SK-N-SH (cell line): Measurements from ENCODE around the gene CPPED1. TPM values are rescaled to one million over a fixed set of nuclear protein-coding genes. Genes with fewer than 3 reads are reported as not detected.
A peak's percentile ranks its signal among the peaks of the same experiment; 100 is the strongest.

Experiments used
- CTCF ChIA-PET: fragments of 300-600, 350-600 bp; formaldehyde crosslinking; extraction: SDS; loops from one replicate; lab custom pipeline; 2021; lab: Yijun Ruan, JAX
- POLR2A ChIA-PET: fragments of 350-600 bp; sonication (Branson Sonifier 250); formaldehyde crosslinking; extraction: SDS; loops from one replicate; lab custom pipeline; 2020; ENCODE audit warnings: antibody characterized with exemption, inconsistent platforms; lab: Yijun Ruan, JAX
- DNase-seq: peaks from one replicate; pipeline ENCODE4 v3.0.0; 2012
- H2AFZ ChIP-seq: fragments of 200-600 bp; sonication (generic); 2 replicates; pipeline ENCODE4 v1.8.1; 2016; ENCODE audit warnings: antibody characterized with exemption, mild to moderate bottlenecking, low read depth
- H3F3A ChIP-seq: fragments of 200-600 bp; sonication (generic); replicated peaks from 2 replicates; pipeline ENCODE3; 2016; ENCODE audit warnings: antibody characterized with exemption, mild to moderate bottlenecking; ENCODE audit not compliant: insufficient read depth
- H3K27ac ChIP-seq, 2 experiments: fragments of 200-500 bp in 1 of 2; fragments of 200-600 bp in 1 of 2; sonication (Bioruptor generic) in 1 of 2; sonication (generic), shearing (Covaris generic) in 1 of 2; 2 replicates each; pipeline versions ENCODE4 v1.5.1 to v1.6.1; 2014 to 2016; ENCODE audit warnings: low read depth in 2 of 2, inconsistent platforms in 1 of 2, low read length in 1 of 2, mild to moderate bottlenecking in 1 of 2, mixed read lengths in 1 of 2
- H3K27me3 ChIP-seq: fragments of 200-600 bp; sonication (generic), shearing (Covaris generic); 2 replicates; pipeline ENCODE4 v1.6.1; 2016; ENCODE audit warnings: mixed run types; ENCODE audit not compliant: insufficient read depth
- H3K36me3 ChIP-seq, 2 experiments: fragments of 200-500 bp in 1 of 2; fragments of 200-600 bp in 1 of 2; sonication (Bioruptor generic) in 1 of 2; sonication (generic) in 1 of 2; replicated peaks in 1 of 2; 2 replicates each; pipeline versions ENCODE3 to v1.5.1; 2014 to 2016; ENCODE audit warnings: low read length in 1 of 2, mild to moderate bottlenecking in 1 of 2; ENCODE audit not compliant: insufficient read depth in 2 of 2, control insufficient read depth in 1 of 2
- H3K4me1 ChIP-seq, 2 experiments: fragments of 200-500 bp in 1 of 2; fragments of 200-600 bp in 1 of 2; sonication (Bioruptor generic) in 1 of 2; sonication (generic), shearing (Covaris generic) in 1 of 2; 2 replicates each; pipeline versions ENCODE4 v1.5.1 to v1.6.1; 2014 to 2016; ENCODE audit warnings: low read depth in 1 of 2, low read length in 1 of 2, mixed run types in 1 of 2; ENCODE audit not compliant: insufficient read depth in 2 of 2, control insufficient read depth in 1 of 2
- H3K4me2 ChIP-seq: fragments of 200-600 bp; sonication (generic), shearing (Covaris generic); 2 replicates; pipeline ENCODE4 v1.6.1; 2017; ENCODE audit warnings: mixed run types
- H3K4me3 ChIP-seq, 2 experiments: fragments of 200-500 bp in 1 of 2; fragments of 200-600 bp in 1 of 2; sonication (Bioruptor generic) in 1 of 2; sonication (generic), shearing (Covaris generic) in 1 of 2; 2 replicates each; pipeline versions ENCODE4 v1.5.1 to v1.8.1; 2014 to 2016; ENCODE audit warnings: low read depth in 2 of 2, inconsistent platforms in 1 of 2, low read length in 1 of 2, mild to moderate bottlenecking in 1 of 2, mixed read lengths in 1 of 2, moderate library complexity in 1 of 2
- H3K79me2 ChIP-seq: fragments of 200-600 bp; sonication (generic); 2 replicates; pipeline ENCODE4 v1.8.1; 2017; ENCODE audit warnings: mild to moderate bottlenecking; ENCODE audit not compliant: insufficient read depth
- H3K9ac ChIP-seq: fragments of 200-600 bp; sonication (generic); 2 replicates; pipeline ENCODE4 v1.6.1; 2017; ENCODE audit warnings: mixed run types
- H3K9me2 ChIP-seq: fragments of 200-600 bp; sonication (generic); 2 replicates; pipeline ENCODE4 v1.6.1; 2017; ENCODE audit warnings: mixed run types
- H3K9me3 ChIP-seq: fragments of 200-600 bp; sonication (generic); 2 replicates; pipeline ENCODE4 v1.6.1; 2017; ENCODE audit warnings: mixed run types, mild to moderate bottlenecking, moderate library complexity
- H4K20me1 ChIP-seq: fragments of 200-600 bp; sonication (generic); 2 replicates; pipeline ENCODE4 v1.6.1; 2017; ENCODE audit warnings: mild to moderate bottlenecking, mixed run types; ENCODE audit not compliant: insufficient read depth
- CHD2 ChIP-seq: fragments of 150-350 bp; IDR thresholded peaks from 2 replicates; pipeline ENCODE4 v1.6.1; 2018; ENCODE audit warnings: low read length; ENCODE audit not compliant: partially characterized antibody
- EZH2phosphoT487 ChIP-seq: fragments of 200-600 bp; sonication (generic); IDR thresholded peaks from 2 replicates; pipeline ENCODE4 v1.6.1; 2017; ENCODE audit warnings: low read depth, mixed run types, mild to moderate bottlenecking, antibody characterized with exemption, moderate library complexity, borderline replicate concordance
- FOSL2 ChIP-seq: IDR thresholded peaks from 2 replicates; pipeline ENCODE4 v1.4.0; 2012; ENCODE audit warnings: low read depth, mild to moderate bottlenecking, moderate library complexity, borderline replicate concordance
- GABPA ChIP-seq: IDR thresholded peaks from 2 replicates; pipeline ENCODE4 v1.4.0; 2012; ENCODE audit warnings: low read depth, mild to moderate bottlenecking
- NFIC ChIP-seq: IDR thresholded peaks from 2 replicates; pipeline ENCODE4 v1.4.0; 2012; ENCODE audit warnings: borderline replicate concordance
- NRF1 ChIP-seq: IDR thresholded peaks from 2 replicates; pipeline ENCODE4 v1.6.1; 2012; ENCODE audit warnings: low read depth, mild to moderate bottlenecking, low read length
- PBX3 ChIP-seq: IDR thresholded peaks from 2 replicates; pipeline ENCODE4; 2012
- RAD21 ChIP-seq: IDR thresholded peaks from 2 replicates; pipeline ENCODE4 v1.6.1; 2012; ENCODE audit warnings: mild to moderate bottlenecking, low read length
- REST ChIP-seq: IDR thresholded peaks from 2 replicates; pipeline ENCODE4 v1.6.1; 2012; ENCODE audit warnings: mild to moderate bottlenecking, low read depth, low read length, moderate library complexity
- RFX5 ChIP-seq: IDR thresholded peaks from 2 replicates; pipeline ENCODE4 v1.6.1; 2012; ENCODE audit warnings: mild to moderate bottlenecking, improper control_type of control experiment, low read length
- SMC3 ChIP-seq: IDR thresholded peaks from 2 replicates; pipeline ENCODE4 v1.6.1; 2012; ENCODE audit warnings: low read depth, low read length, improper control_type of control experiment
- YY1 ChIP-seq: IDR thresholded peaks from 2 replicates; pipeline ENCODE4 v1.4.0; 2012; ENCODE audit warnings: low read depth, mild to moderate bottlenecking
- ZBTB33 ChIP-seq: IDR thresholded peaks from 2 replicates; pipeline ENCODE4 v1.4.0; 2012; ENCODE audit warnings: low read depth, borderline replicate concordance
- WGBS: methylation state at CpG from one replicate; pipeline ENCODE4 v1.1.6; 2017; ENCODE audit warnings: low lambda C conversion rate; 5-methylcytosine and 5-hydroxymethylcytosine counted together
- polyA plus RNA-seq, 3 experiments: library from polyadenylated mRNA; depleted of rRNA; stranded (reverse); fragments of >200 nt; gene quantifications; 2 replicates each; pipeline ENCODE4 v1.2.3, GENCODE V29; 2012
- TF ChIP-seq, protein P1 (sequence below): fragments of 200-600 bp; sonication (generic); IDR thresholded peaks from 2 replicates; pipeline ENCODE4 v1.6.1; 2017; ENCODE audit warnings: antibody characterized with exemption, mild to moderate bottlenecking, moderate library complexity
- TF ChIP-seq, protein P2 (sequence below): IDR thresholded peaks from 2 replicates; pipeline ENCODE4 v1.4.0; 2012; ENCODE audit warnings: low read depth
- TF ChIP-seq, protein P3 (sequence below): IDR thresholded peaks from 2 replicates; pipeline ENCODE4 v1.4.0; 2012; ENCODE audit warnings: low read depth, borderline replicate concordance

CPPED1 gene
- polyA plus RNA-seq, 1 of the 3 experiments (the other 2 are of a cell fraction), result 11.9 TPM

- TF ChIP-seq GABPA, result no peak
- no peak for TF ChIP-seq YY1
- TF ChIP-seq RAD21, result no peak
- no peak for TF ChIP-seq RFX5
- no peak for TF ChIP-seq SMC3
- TF ChIP-seq, protein P1, sequence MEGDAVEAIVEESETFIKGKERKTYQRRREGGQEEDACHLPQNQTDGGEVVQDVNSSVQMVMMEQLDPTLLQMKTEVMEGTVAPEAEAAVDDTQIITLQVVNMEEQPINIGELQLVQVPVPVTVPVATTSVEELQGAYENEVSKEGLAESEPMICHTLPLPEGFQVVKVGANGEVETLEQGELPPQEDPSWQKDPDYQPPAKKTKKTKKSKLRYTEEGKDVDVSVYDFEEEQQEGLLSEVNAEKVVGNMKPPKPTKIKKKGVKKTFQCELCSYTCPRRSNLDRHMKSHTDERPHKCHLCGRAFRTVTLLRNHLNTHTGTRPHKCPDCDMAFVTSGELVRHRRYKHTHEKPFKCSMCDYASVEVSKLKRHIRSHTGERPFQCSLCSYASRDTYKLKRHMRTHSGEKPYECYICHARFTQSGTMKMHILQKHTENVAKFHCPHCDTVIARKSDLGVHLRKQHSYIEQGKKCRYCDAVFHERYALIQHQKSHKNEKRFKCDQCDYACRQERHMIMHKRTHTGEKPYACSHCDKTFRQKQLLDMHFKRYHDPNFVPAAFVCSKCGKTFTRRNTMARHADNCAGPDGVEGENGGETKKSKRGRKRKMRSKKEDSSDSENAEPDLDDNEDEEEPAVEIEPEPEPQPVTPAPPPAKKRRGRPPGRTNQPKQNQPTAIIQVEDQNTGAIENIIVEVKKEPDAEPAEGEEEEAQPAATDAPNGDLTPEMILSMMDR, result no peak
- TF ChIP-seq FOSL2, result no peak
- TF ChIP-seq ZBTB33, result no peak
- no peak for TF ChIP-seq PBX3
- no peaks in the 10 kb centered on the region for H4K20me1 ChIP-seq
- ChIA-PET CTCF (no interaction called here), POLR2A (no interaction called here)
- H3K9ac ChIP-seq, result no peak overlapping the region
- peaks cover 0 to 10% of the 10 kb centered on the region in 2 experiments; a peak in 1 of 4 replicates for H3K4me1 ChIP-seq
- peaks cover 3% of the 10 kb centered on the region for H3F3A ChIP-seq
- no peak overlapping the region for H3K4me3 ChIP-seq
- 96% methylated on average over 5 of the region's 5 CpGs for WGBS
- H3K27ac ChIP-seq, result no peak overlapping the region
- peaks cover 98% of the 10 kb centered on the region for H3K79me2 ChIP-seq
- DNase-seq, result no peak
- H2AFZ ChIP-seq, result no peak overlapping the region
- H3K27me3 ChIP-seq, result no peaks in the 10 kb centered on the region
- no peak overlapping the region for H3K4me2 ChIP-seq
- peaks cover 0 to 19% of the 10 kb centered on the region in 2 experiments for H3K36me3 ChIP-seq
- no peaks in the 10 kb centered on the region for H3K9me3 ChIP-seq
- H3K9me2 ChIP-seq, result no peaks in the 10 kb centered on the region
Measured at GRCh38 chr16:12796498-12796897, 7.2 kb downstream of the CPPED1 start.

DNA sequence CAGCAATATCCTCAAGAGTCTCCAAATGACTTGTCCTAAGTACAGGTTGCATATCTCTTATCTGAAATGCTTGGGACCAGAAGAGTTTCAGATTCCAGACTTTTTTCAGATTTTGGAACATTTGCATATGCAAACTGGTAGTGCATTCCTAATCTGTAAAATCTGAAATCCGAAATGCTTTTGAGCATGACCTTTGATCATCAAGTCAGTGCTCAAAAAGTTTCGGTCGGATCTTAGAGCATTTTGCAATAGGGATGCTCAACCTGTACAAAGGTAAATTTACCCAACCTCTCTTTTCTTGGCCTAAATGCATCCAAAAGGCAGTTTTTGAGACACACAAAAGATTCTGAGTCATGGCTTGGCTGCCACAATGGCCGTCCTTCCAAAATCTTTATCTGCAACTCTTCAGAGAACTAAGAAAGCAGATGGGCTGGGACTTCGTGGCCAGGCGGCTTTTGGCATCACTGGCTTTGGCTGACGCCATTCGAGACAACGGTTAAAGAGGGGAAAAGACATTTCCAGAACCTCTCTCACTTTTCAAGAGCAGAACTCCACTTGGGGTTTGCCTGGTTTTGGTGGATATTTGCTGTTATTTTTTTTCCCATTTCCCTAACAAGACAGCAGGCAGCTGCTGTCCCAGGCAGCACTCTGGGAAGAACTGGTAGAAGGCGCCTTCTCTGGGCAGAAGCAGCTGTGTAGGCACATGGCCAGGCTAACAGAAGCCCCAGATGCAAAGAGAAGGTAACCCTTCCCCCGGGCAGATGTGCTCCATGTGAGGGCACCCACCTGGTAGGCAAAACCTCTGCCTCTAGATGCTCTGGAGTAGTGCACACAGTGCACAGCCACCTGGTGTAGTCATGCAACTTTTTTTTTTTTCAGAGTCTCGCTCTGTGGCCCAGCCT, 8.9 kb downstream of the CPPED1 start:
- no peak overlapping the region for H2AFZ ChIP-seq
- H3K27ac ChIP-seq, result 0 out of 4 replicates have a peak overlapping the region, but pooled peaks of 1 of the 2 experiments have one; percentile 7
- no peaks in the 10 kb centered on the region for H3K9me2 ChIP-seq
- no peak overlapping the region for H3K9ac ChIP-seq
- CTCF ChIA-PET, result interaction anchor here (1.8 kb wide), 1 partner anchor 222 kb away, joined by 4 read pairs; no protein-coding TSS in a partner anchor
- peaks cover 0 to 19% of the 10 kb centered on the region in 2 experiments for H3K36me3 ChIP-seq
- POLR2A ChIA-PET, result no interaction called here
- peaks cover 96% of the 10 kb centered on the region for H3K79me2 ChIP-seq
- H4K20me1 ChIP-seq, result no peaks in the 10 kb centered on the region
- no peaks in the 10 kb centered on the region for H3F3A ChIP-seq
- peaks cover 0 to 10% of the 10 kb centered on the region in 2 experiments; a peak in 1 of 4 replicates for H3K4me1 ChIP-seq
- no peak overlapping the region for H3K4me2 ChIP-seq
- DNase-seq, result no peak
- no peaks in the 10 kb centered on the region for H3K27me3 ChIP-seq
- no peak overlapping the region for H3K4me3 ChIP-seq
- no peaks in the 10 kb centered on the region for H3K9me3 ChIP-seq
- WGBS, result 93% methylated on average over 12 of the region's 12 CpGs
- TF ChIP-seq RFX5 (no peak), NRF1 (no peak), NFIC (no peak), CHD2 (no peak), EZH2phosphoT487 (no peak), SMC3 (no peak), REST (no peak)
- TF ChIP-seq, protein P2, sequence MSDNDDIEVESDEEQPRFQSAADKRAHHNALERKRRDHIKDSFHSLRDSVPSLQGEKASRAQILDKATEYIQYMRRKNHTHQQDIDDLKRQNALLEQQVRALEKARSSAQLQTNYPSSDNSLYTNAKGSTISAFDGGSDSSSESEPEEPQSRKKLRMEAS, result no peak
- TF ChIP-seq, protein P3, sequence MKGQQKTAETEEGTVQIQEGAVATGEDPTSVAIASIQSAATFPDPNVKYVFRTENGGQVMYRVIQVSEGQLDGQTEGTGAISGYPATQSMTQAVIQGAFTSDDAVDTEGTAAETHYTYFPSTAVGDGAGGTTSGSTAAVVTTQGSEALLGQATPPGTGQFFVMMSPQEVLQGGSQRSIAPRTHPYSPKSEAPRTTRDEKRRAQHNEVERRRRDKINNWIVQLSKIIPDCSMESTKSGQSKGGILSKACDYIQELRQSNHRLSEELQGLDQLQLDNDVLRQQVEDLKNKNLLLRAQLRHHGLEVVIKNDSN, result no peak
